K562 (cell line): ENCODE data around the gene MYLIP. TPM values are rescaled to one million over a fixed set of nuclear protein-coding genes. Genes with fewer than 3 reads are reported as not detected.

Experiments
- ATF1 ChIP-seq, 2 experiments: fragments of 450-650 bp in 1 of 2; IDR thresholded peaks; 2 replicates each; pipeline ENCODE4 v1.6.1; 2016; ENCODE audit warnings: missing compliant biosample characterization in 1 of 2, missing genetic modification characterization in 1 of 2
- CEBPG ChIP-seq, 3 experiments: fragments of 200-800 bp in 1 of 3; sonication (Bioruptor generic) in 1 of 3; sonication (generic) in 1 of 3; formaldehyde crosslinking in 1 of 3; IDR thresholded peaks in 2 of 3; conservative IDR thresholded peaks in 1 of 3; 2 replicates each; pipeline versions ENCODE4 v1.6.1 to v1.8.0; 2016 to 2022; ENCODE audit warnings: missing compliant biosample characterization in 2 of 3, missing genetic modification characterization in 2 of 3, mild to moderate bottlenecking in 1 of 3, missing genetic modification reagents in 1 of 3
- NR2C1 ChIP-seq, 2 experiments: fragments of 450-650 bp; IDR thresholded peaks; 2 replicates each; pipeline ENCODE4 v1.6.1; 2017; ENCODE audit warnings: mild to moderate bottlenecking in 2 of 2, antibody characterized with exemption in 1 of 2, inconsistent platforms in 1 of 2, missing compliant biosample characterization in 1 of 2, missing genetic modification characterization in 1 of 2
- PHF21A ChIP-seq: fragments of 450-650 bp; IDR thresholded peaks from 2 replicates; pipeline ENCODE4 v1.6.1; 2017; ENCODE audit warnings: low read depth, borderline replicate concordance
- PRPF4 ChIP-seq: fragments of 200-400 bp; formaldehyde crosslinking; IDR thresholded peaks from one replicate; pipeline ENCODE4 v1.6.1; 2017; ENCODE audit warnings: low read length, low read depth, mild to moderate bottlenecking; ENCODE audit not compliant: insufficient read depth, poor library complexity, severe bottlenecking
- REST ChIP-seq, 2 experiments: fragments of 450-650 bp; formaldehyde crosslinking in 1 of 2; IDR thresholded peaks; 2 replicates each; pipeline versions ENCODE4 v1.4.0 to v1.6.1; 2014 to 2020; ENCODE audit warnings: mild to moderate bottlenecking in 2 of 2, borderline replicate concordance in 1 of 2, low read depth in 1 of 2
- RFX5 ChIP-seq: IDR thresholded peaks from 2 replicates; pipeline ENCODE4 v1.6.1; 2011; ENCODE audit warnings: low read depth, mild to moderate bottlenecking, improper control_type of control experiment, low read length
- TBL1XR1 ChIP-seq, 2 experiments: IDR thresholded peaks; 2 replicates each; pipeline ENCODE4 v1.6.1; 2012; ENCODE audit warnings: improper control_type of control experiment in 2 of 2, low read length in 2 of 2, mild to moderate bottlenecking in 1 of 2
- YY1 ChIP-seq, 3 experiments: IDR thresholded peaks; 2 replicates each; pipeline ENCODE4 v1.6.1; 2011; ENCODE audit warnings: low read length in 2 of 3, mild to moderate bottlenecking in 2 of 3, moderate library complexity in 2 of 3, borderline replicate concordance in 1 of 3, control low read depth in 1 of 3, low read depth in 1 of 3; ENCODE audit not compliant: insufficient read depth in 3 of 3, insufficient replicate concordance in 2 of 3, control insufficient read depth in 1 of 3, insufficient read length in 1 of 3; ENCODE audit errors: extremely low read depth in 1 of 3
- ZNF146 ChIP-seq: IDR thresholded peaks from one replicate; pipeline ENCODE4 v1.6.1; 2018; ENCODE audit warnings: missing compliant biosample characterization; ENCODE audit not compliant: unreplicated experiment
- ZNF24 ChIP-seq: fragments of 450-650 bp; IDR thresholded peaks from 2 replicates; pipeline ENCODE4 v1.6.1; 2016
- polyA plus RNA-seq, 8 experiments: library from polyadenylated mRNA; depleted of rRNA in 4 of 8; stranded (reverse) in 5 of 8; unstranded in 3 of 8; fragments of >200 nt; fragmentation: Nextera tagmentation in 2 of 8; fragmentation: Illumina TruSeq in 1 of 8; extraction: Ambion mirVana in 2 of 8; extraction: Trizol in 1 of 8; gene quantifications; 2 replicates each; pipeline versions ENCODE4 v1.2.1 to v1.2.3, GENCODE V29; 2011 to 2014; ENCODE audit warnings: inconsistent platforms in 1 of 8, missing spikeins in 1 of 8
- total RNA-seq, 7 experiments: library from RNA; depleted of rRNA in 6 of 7; stranded (reverse); fragments of >200 nt in 6 of 7; fragmentation: Illumina TruSeq in 2 of 7; extraction: Trizol in 2 of 7; gene quantifications; 2 replicates each; pipeline versions ENCODE4 v1.2.1 to v1.2.3, GENCODE V29; 2011 to 2021; ENCODE audit warnings: low replicate concordance in 1 of 7
- TF ChIP-seq, protein P1 (sequence below): IDR thresholded peaks from 2 replicates; pipeline ENCODE4 v1.6.1; 2012; ENCODE audit warnings: low read depth, low read length, improper control_type of control experiment, borderline replicate concordance
- TF ChIP-seq, protein P2 (sequence below), 3 experiments: IDR thresholded peaks in 2 of 3; conservative IDR thresholded peaks in 1 of 3; 2 replicates each; pipeline ENCODE4 v1.5.1; 2011 to 2012; ENCODE audit warnings: low read length in 3 of 3, mild to moderate bottlenecking in 3 of 3, control low read depth in 2 of 3, improper control_type of control experiment in 1 of 3, inconsistent platforms in 1 of 3, low read depth in 1 of 3, mixed read lengths in 1 of 3, moderate library complexity in 1 of 3; ENCODE audit not compliant: insufficient read depth in 2 of 3

Gene MYLIP
- total and polyA plus RNA-seq, 9 of the 15 experiments (the other 6 are each of a cell fraction or from before 2014, with no cell fraction given), result 10.8 to 43.5 (median 31.5) TPM

DNA sequence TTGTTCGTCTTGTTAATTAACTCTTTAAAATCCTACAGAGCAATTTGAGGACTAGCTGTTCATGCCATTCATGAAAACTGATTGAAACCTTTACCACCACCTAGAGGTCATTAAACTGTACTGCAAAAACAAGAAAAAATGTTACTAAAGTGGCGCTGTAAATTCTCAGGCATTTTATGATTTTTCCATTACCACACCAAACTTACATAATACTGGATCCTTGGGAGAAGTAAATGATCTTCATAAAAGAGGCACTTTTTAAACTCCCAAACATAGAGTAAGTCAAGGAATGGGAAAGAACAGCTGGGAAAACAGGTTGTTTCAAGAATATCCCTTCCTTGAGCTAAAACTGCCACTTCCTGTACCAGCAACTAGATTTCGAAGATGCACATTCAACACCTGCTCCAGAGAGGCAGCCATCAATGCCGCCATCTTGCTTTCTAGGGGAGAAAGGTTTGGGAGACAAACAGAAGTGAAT, 54.3 kb downstream of the MYLIP start (continued):
- TF ChIP-seq REST (IDR thresholded peaks at IDR 0.05; ENCODE audit: borderline replicate concordance) (peak; percentile 70; the same call in 1 of the 2 replicates), REST (CRISPR knock-in tag; IDR thresholded peaks at IDR 0.05; ENCODE audit: low read depth) (no peak), ATF1 (CRISPR knock-in tag; IDR thresholded peaks at IDR 0.05) (no peak), ATF1 (tag; IDR thresholded peaks at IDR 0.05) (no peak), ZNF24 (no peak), YY1 (IDR thresholded peaks at IDR 0.05; ENCODE audit: borderline replicate concordance in 1 of 3, control insufficient read depth in 1 of 3, extremely low read depth in 1 of 3, insufficient read depth in 3 of 3, insufficient read length in 1 of 3, insufficient replicate concordance in 2 of 3, low read depth in 1 of 3, low read length in 2 of 3) (peak; percentile 46 to 92 (median 71)), RFX5 (0 out of 2 replicates have a peak, but pooled peaks have one; percentile 25), NR2C1 (IDR thresholded peaks at IDR 0.05) (peak; percentile 42; the same call in 1 of the 2 replicates), NR2C1 (tag; IDR thresholded peaks at IDR 0.05) (peak; percentile 42), ZNF146 (CRISPR knock-in tag) (no peak), TBL1XR1 (IDR thresholded peaks at IDR 0.05; ENCODE audit: low read length in 2 of 2) (peak in 1 of 2 experiments; percentile 37; a peak in 1 of 4 replicates), CEBPG (CRISPR knock-in tag; IDR thresholded peaks at IDR 0.05) (no peak), CEBPG (tag; conservative IDR thresholded peaks at IDR 0.05 in 1 of 2, IDR thresholded peaks at IDR 0.05 in 1 of 2) (peak in 1 of 2 experiments; percentile 15; a peak in 1 of 4 replicates), PHF21A (no peak), PRPF4 (no peak)
- TF ChIP-seq, protein P1, sequence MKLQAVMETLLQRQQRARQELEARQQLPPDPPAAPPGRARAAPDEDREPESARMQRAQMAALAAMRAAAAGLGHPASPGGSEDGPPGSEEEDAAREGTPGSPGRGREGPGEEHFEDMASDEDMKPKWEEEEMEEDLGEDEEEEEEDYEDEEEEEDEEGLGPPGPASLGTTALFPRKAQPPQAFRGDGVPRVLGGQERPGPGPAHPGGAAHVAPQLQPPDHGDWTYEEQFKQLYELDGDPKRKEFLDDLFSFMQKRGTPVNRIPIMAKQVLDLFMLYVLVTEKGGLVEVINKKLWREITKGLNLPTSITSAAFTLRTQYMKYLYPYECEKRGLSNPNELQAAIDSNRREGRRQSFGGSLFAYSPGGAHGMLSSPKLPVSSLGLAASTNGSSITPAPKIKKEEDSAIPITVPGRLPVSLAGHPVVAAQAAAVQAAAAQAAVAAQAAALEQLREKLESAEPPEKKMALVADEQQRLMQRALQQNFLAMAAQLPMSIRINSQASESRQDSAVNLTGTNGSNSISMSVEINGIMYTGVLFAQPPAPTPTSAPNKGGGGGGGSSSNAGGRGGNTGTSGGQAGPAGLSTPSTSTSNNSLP, result peak; percentile 66; the same call in 1 of the 2 replicates
- TF ChIP-seq, protein P2, sequence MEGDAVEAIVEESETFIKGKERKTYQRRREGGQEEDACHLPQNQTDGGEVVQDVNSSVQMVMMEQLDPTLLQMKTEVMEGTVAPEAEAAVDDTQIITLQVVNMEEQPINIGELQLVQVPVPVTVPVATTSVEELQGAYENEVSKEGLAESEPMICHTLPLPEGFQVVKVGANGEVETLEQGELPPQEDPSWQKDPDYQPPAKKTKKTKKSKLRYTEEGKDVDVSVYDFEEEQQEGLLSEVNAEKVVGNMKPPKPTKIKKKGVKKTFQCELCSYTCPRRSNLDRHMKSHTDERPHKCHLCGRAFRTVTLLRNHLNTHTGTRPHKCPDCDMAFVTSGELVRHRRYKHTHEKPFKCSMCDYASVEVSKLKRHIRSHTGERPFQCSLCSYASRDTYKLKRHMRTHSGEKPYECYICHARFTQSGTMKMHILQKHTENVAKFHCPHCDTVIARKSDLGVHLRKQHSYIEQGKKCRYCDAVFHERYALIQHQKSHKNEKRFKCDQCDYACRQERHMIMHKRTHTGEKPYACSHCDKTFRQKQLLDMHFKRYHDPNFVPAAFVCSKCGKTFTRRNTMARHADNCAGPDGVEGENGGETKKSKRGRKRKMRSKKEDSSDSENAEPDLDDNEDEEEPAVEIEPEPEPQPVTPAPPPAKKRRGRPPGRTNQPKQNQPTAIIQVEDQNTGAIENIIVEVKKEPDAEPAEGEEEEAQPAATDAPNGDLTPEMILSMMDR (IDR thresholded peaks at IDR 0.05 in 2 of 3, conservative IDR thresholded peaks at IDR 0.05 in 1 of 3; ENCODE audit: insufficient read depth in 2 of 3, low read depth in 1 of 3, low read length in 3 of 3), result peak; percentile 68 to 90 (median 80); a peak in 5 of 6 replicates
